ENCODE measurements around the gene EDIL3. TPM values are rescaled to one million over a fixed set of nuclear protein-coding genes. Genes with fewer than 3 reads are reported as not detected.

Gene EDIL3
- total and polyA plus RNA-seq, 9 of the 15 experiments (the other 6 are each of a cell fraction or from before 2014, with no cell fraction given): 0.09 TPM; not detected in 8

DNA sequence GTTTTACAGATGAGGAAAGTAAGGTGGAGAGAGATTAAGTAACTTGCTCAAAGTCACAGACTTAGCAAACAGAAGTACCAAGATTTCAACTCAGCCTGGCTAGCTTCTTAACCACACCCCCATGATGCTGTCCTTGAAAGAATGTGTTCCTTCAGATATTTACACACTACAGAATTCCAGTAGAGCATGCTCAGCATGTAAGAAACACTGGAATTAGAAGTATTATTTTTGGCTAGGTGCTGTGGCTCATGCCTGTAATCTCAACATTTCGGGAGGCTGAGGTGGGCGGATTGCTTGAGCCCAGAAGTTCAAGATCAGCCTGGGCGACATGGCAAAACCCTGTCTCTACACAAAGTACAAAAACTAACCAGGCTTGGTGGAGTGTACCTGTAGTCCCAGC, 142.4 kb downstream of the EDIL3 start (continued):
- TF ChIP-seq, protein P1, sequence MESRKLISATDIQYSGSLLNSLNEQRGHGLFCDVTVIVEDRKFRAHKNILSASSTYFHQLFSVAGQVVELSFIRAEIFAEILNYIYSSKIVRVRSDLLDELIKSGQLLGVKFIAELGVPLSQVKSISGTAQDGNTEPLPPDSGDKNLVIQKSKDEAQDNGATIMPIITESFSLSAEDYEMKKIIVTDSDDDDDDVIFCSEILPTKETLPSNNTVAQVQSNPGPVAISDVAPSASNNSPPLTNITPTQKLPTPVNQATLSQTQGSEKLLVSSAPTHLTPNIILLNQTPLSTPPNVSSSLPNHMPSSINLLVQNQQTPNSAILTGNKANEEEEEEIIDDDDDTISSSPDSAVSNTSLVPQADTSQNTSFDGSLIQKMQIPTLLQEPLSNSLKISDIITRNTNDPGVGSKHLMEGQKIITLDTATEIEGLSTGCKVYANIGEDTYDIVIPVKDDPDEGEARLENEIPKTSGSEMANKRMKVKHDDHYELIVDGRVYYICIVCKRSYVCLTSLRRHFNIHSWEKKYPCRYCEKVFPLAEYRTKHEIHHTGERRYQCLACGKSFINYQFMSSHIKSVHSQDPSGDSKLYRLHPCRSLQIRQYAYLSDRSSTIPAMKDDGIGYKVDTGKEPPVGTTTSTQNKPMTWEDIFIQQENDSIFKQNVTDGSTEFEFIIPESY (CRISPR knock-in tag; IDR thresholded peaks at IDR 0.05): no peak
- TF ChIP-seq, protein P2, sequence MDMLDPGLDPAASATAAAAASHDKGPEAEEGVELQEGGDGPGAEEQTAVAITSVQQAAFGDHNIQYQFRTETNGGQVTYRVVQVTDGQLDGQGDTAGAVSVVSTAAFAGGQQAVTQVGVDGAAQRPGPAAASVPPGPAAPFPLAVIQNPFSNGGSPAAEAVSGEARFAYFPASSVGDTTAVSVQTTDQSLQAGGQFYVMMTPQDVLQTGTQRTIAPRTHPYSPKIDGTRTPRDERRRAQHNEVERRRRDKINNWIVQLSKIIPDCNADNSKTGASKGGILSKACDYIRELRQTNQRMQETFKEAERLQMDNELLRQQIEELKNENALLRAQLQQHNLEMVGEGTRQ (CRISPR knock-in tag; IDR thresholded peaks at IDR 0.05): no peak
- no peak for TF ChIP-seq KHSRP (IDR thresholded peaks at IDR 0.05)

DNA sequence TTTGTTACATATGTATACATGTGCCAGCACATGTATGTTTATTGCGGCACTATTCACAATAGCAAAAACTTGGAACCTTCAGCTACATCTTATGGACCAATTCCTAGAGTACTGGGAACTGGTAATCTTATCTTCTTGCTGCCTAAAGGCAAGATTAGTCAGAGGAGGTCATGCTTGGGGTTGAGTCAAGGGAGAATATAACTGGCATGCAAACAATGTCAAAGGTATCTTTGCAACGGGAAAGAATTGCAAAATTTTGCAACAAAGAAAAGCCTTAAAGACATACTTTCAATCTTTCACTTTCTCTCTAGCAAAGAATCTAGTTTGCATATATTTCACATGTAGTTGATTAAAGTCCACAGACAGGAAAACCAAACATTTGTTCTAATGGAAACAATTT, 145.2 kb downstream of the EDIL3 start:
- ATAC-seq (no peak), FAIRE-seq (no peak), DNase-seq (ENCODE audit: extremely low read depth in 1 of 4, low spot score in 3 of 4) (no peak)
- H2AFZ ChIP-seq (ENCODE audit: low read depth, low read length): no peak overlapping the region
- intact Hi-C loops (cut with micrococcal nuclease): no loop called here
- H3K4me3 ChIP-seq: no peak overlapping the region
- TF ChIP-seq, protein P3, sequence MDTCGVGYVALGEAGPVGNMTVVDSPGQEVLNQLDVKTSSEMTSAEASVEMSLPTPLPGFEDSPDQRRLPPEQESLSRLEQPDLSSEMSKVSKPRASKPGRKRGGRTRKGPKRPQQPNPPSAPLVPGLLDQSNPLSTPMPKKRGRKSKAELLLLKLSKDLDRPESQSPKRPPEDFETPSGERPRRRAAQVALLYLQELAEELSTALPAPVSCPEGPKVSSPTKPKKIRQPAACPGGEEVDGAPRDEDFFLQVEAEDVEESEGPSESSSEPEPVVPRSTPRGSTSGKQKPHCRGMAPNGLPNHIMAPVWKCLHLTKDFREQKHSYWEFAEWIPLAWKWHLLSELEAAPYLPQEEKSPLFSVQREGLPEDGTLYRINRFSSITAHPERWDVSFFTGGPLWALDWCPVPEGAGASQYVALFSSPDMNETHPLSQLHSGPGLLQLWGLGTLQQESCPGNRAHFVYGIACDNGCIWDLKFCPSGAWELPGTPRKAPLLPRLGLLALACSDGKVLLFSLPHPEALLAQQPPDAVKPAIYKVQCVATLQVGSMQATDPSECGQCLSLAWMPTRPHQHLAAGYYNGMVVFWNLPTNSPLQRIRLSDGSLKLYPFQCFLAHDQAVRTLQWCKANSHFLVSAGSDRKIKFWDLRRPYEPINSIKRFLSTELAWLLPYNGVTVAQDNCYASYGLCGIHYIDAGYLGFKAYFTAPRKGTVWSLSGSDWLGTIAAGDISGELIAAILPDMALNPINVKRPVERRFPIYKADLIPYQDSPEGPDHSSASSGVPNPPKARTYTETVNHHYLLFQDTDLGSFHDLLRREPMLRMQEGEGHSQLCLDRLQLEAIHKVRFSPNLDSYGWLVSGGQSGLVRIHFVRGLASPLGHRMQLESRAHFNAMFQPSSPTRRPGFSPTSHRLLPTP (IDR thresholded peaks at IDR 0.05; ENCODE audit: borderline replicate concordance, extremely low read depth, insufficient read length): no peak
- TF ChIP-seq PTBP1 (IDR thresholded peaks at IDR 0.05; ENCODE audit: low read depth, low read length) (no peak), MYBL2 (IDR thresholded peaks at IDR 0.05; ENCODE audit: low read depth) (no peak), MYBL2 (CRISPR knock-in tag; IDR thresholded peaks at IDR 0.05; ENCODE audit: borderline replicate concordance) (no peak), ZNF324 (CRISPR knock-in tag; IDR thresholded peaks at IDR 0.05) (no peak), KLF16 (IDR thresholded peaks at IDR 0.05) (no peak)
- no peaks in the 10 kb centered on the region for H4K20me1 ChIP-seq (replicated peaks; ENCODE audit: control insufficient read depth, insufficient read depth, low read length)
- no TSS peak for BruUV-seq (replicated peaks)
- 3% methylated on average over 2 of the region's 2 CpGs for WGBS (ENCODE audit: insufficient coverage, low coverage, missing lambda C conversion rate)
- in situ Hi-C loops (cut with MboI): no loop called here
- ChIA-PET CTCF (ENCODE audit: low intra/inter-chr PET ratio) (no interaction called here), POLR2A (no interaction called here)
- no peaks in the 10 kb centered on the region for H3K36me3 ChIP-seq (ENCODE audit: control insufficient read depth, insufficient read depth, low read length)
- H3K27me3 ChIP-seq (ENCODE audit: control insufficient read depth in 2 of 2, insufficient read depth in 2 of 2, low read length in 2 of 2): no peaks in the 10 kb centered on the region
- H3K4me1 ChIP-seq (replicated peaks in 1 of 2; ENCODE audit: control insufficient read depth in 2 of 2, insufficient read depth in 2 of 2, low read length in 2 of 2): no peaks in the 10 kb centered on the region
- H3K79me2 ChIP-seq (ENCODE audit: control insufficient read depth, insufficient read depth, low read length): no peaks in the 10 kb centered on the region
- no peaks in the 10 kb centered on the region for H3K9me1 ChIP-seq (ENCODE audit: control insufficient read depth, insufficient read depth, low read length)
- no peak overlapping the region for H3K27ac ChIP-seq (ENCODE audit: extremely low read depth, low read depth, low read length)
- H3K9me3 ChIP-seq (replicated peaks; ENCODE audit: control insufficient read depth, insufficient read depth, low read depth, low read length): no peaks in the 10 kb centered on the region; the same call in 1 of the 2 replicates
- H3K9ac ChIP-seq (ENCODE audit: insufficient read depth in 1 of 2, low read depth in 2 of 2, low read length in 2 of 2): no peak overlapping the region
- no peak overlapping the region for H3K4me2 ChIP-seq (ENCODE audit: insufficient read depth, low read length)

Data from K562 (cell line).